Activated T-helper 1 cell treated with anti-CD3 and anti-CD28 coated beads, Interleukin-2, amount 50 U/mL, for 16 hours (primary cell): ENCODE data around the gene NRG2.

Experiments
- DNase-seq, 2 donors: peaks; one replicate each; pipeline ENCODE4 v3.0.0-alpha.2; 2020; ENCODE audit warnings: low read depth in 1 of 2, low spot score in 1 of 2

Gene NRG2

DNA sequence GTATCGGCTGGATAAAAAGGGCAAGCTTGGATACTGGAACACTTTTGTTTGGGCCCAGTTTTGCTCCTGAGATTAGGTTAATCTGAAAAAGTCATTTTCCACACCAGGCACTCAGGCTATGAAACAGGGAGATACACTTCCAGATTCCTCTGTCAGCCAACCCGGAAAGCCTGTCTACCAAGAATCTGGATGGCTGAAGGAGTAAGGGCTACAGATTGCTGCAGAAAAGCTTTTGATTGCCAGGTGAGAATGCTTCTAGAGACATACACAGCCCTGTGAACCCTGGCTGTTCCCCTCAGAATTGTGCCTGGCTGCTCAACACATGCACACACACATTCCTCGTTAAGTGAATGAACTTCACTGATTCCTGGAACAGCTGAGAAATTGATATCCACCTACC lies 133.1 kb downstream of the NRG2 start:
- no peak for DNase-seq

DNA sequence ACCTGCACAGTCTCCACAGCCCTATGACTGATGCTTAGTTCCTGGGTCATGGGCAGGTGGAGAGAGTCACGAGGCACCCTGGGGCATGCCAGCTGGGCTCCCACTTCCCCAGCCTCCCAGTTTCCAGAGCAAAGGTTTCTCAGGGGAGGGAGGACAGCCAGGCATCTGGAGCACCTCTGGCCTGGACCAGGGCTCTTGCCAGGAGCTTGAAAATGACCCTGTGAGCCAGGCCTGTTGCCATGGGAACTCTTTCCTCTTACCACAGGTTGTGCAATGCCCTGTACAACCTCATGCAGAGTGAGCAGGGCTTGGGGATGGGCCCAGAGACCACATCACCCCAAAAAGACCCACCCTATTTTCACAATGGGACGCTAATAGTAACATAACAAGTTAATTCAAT lies 134.3 kb downstream of the NRG2 start:
- no peak for DNase-seq

DNA sequence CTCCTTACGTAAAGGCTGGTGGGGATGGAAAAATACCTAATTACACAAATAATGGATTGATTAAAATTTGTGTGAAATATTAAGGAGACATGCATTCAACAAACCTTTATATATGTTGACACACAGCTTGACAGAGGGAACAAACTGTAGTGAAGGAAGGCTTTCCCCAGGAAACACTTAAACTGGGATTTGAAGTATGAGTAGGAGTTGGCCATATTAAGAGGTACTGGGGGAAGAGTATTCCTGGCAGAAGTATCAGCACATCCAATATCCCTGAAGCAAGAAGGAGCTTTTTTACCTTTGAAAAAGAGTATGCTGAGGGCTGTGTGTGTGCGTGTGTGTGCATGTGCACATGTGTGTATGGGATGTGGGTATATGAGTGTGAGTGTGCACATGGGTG lies 136.4 kb downstream of the NRG2 start:
- no peak for DNase-seq

DNA sequence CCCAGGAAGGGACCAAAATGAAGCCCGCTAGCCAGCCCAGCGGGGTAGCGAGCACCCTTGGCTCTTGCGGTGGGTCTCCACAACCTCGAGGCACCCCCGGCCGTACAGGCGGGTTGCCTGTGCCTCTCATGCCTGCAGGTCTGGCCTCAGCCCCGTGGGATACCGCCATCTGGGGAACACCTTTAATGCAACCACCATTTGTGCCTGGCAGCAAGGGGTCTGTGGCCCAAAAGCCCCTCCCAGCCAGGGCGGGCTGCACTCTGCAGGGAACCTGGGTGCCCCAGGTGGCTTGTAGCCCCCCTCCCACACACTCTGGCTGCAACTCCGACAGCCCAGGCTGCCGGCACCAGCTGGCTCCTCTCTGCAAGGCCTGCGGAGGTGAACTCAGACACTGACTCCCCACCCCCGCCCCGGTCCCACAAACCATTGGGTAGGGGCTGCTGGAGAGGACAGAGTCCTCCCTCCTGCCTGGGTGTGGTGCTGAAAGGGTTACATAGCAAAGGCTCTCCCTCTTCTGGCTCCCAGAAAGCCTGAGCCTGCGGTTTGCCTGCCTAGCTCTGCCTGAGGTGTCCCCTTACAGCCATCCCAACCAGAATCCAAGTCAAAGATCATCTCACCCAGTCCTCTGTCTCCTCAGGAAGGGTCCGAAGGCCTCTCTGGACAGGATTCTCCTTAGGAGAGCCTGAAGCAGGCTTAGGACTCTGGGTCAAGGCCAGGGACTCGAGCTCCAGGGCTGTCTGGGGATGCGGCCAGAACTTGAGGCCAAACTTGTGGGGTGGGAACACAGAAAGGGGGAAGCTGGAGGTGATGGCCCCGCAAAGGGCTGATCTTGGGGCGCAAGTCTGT lies 138.1 kb downstream of the NRG2 start:
- DNase-seq = no peak

DNA sequence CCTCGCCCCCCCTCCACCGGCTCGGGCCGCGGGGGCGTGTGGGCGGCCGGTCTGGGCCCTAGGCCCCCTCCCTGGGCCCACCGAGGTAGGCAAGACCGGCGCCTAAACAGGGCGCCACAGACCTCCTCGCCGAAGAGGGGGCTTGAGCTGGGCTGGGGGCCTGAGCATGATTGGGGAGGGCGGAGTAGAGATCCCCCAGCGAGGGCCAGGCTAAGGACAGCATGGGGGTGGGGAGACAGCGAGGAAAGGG lies 138.6 kb downstream of the NRG2 start:
- DNase-seq = no peak

DNA sequence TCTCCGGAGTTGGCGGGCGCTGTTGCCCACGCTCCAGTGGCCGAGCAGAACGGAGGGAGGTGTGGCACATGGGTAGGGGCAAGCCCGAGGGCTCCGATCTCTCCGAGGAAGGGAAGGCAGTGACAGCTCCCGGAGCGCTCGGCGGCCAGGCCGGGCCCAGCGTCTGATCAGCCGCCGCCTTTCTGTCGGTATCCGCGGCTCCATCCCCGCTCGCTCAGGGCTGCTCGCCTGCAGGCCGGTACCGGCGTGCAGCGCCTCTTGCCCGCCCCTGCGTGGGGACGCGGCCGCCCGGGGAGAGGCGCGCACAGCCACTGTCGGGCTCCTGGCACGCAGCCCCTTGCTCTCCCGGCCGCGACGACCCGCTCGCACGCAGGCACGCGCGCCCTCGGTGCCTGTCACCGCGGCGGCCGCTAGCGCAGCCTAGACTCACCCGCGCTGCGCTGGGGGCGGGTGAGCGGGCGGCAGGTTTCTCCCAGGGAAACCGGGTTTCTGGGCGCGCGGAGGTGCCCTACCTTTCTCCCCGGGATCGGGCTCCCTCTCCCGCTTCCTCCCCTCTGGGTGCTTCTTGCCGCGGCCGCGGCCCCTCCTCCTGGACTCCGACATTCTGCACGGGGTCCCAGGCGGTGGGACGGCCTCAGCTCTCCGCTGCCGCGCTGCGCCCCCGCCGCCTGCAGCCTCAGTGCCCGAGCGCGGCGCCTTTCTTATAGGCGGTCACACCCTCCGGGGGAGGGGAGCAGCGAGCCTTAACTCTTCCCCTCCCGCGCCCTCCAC lies 139.1 kb downstream of the NRG2 start:
- no peak for DNase-seq

DNA sequence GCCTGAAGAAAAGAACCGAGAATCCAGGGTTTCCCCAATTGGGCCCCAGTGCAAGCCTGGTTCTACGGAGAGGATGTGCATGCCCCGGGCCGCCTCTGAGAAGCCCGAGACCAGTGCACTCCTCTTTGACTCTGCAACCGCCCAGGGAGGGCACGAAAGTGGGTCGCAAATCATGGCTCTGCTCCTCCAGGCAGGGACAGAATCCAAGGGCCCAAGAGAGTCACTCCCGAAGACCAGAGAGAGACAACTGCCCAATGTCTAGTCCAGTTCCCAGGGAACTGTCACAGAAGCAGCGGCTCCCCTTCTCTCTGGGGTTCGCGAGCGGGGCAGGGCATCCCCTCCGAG lies 139.7 kb downstream of the NRG2 start:
- DNase-seq = no peak

DNA sequence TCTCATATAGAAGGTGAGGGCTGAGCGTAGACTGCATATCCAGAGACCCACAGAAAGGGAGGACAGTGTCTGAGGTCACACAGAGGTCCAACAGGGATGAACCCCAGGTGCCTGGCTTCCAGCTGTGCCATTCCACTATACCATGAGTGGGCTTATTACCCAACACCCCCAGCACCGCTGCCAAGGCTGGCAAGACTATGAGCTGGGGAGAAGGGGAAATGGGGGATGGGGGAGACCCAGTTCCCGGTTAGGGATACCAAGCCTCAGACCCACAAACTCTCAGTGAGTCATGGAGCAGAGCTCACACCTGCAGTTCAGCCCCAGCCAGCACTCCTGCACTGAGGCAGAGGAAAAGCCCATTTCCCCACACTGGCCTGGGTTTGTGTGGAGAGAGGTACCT lies 141.1 kb downstream of the NRG2 start:
- DNase-seq = no peak

DNA sequence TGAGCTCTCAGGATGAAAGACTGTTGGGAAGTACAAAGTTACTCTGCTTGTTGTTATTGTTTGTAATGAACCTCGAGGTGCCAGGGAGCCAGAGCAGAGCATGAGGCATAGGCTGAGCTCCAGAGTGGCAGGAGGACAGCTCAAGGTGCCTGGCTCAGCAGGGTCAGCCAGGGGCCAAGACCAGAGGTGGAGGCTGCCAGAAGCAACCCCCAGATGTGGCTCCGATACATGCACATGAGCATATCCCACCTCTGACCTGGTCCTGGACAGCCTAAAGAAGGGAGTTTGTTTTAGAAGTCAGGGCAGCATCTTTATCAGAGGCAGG lies 141.9 kb downstream of the NRG2 start:
- no peak for DNase-seq

DNA sequence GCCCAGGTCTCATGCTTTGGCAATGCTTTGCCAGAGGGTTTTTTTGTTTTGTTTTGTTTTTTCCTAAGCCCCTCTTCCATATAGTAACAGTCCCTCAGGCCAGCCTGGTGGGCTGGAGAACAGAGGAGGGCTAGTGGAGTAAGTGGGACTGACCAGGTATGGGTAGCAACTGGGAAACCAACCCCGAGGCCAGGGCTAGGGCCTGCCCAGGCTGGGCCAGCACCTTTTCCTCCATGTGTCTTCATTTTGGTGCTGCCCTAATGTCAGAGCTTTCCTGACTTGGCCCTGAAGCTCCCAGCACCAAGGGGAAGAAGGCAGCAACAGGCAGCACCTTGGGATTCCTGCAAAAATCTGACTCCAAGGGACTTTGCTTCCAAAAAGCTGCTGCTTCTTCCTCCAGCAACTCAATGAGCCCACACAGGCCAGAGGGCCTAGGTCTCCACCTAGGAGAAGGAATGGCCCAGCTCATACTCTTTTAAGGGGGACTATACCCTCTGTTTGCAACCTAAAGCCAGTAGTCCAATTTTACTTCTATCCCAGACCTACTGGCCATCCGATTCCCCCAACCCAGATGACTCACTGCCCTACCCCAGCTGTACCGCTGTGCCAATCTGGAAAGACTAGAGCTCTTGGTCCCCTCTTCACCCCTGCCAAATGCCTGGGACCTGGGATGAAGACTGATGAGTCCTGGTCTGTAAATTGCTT lies 142.4 kb downstream of the NRG2 start:
- DNase-seq = no peak

DNA sequence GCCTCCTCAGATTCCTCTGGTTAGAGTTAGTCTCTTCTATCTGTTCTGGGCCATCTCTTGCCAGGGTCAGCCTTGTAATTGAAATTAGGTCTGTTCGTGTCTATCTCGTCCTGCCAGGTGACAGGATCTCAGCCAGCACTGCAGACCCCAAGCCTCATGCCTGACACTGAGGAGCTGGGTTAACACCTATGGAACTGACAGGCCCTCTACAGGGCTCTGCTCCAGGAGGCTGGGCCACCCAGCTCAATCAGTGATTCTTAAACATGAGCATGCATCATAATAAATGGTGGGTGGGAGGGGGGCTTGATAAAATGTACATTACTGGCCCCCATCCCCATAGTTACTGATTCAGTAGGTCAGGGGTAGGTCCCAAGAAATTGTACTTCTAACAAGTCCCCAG lies 144.1 kb downstream of the NRG2 start:
- no peak for DNase-seq

DNA sequence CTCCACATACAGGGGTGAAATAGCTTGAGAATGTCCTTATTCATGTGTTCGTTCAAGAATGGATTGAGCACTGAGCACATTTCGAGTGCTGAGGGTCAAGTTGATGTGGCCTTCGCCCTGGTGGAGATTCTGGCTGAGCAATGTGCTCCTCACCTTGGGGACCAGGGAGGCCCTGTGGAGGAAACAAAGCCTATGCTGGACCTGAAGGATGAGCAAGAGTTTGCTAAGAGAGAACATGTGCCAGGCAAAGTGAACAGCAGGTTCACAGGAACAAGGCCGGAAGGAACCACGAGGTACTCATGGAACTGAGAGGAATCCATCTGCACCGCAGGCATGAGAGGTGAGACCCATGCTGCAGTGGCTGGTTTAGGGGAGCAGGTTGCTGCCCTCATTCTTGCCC lies 145.1 kb downstream of the NRG2 start:
- no peak for DNase-seq

DNA sequence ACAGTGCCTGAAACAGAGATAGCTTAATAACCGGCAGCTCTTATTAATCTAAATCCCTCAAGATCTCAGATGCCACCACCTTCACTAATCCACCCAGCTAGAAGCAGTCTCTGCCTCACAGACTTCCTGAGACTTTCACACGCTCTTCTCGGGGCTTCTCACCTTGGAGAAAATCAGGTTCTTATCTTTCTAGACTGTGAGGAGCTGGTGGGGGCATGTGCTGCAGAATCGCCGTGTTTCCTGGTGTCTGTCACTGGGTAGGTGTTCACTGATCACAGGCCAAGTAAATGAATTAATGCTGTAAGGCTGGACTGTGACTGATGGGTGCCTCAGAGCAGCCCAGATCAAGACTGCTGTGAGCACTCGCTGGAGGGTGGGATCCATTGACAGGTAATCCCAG lies 145.8 kb downstream of the NRG2 start:
- DNase-seq = no peak

DNA sequence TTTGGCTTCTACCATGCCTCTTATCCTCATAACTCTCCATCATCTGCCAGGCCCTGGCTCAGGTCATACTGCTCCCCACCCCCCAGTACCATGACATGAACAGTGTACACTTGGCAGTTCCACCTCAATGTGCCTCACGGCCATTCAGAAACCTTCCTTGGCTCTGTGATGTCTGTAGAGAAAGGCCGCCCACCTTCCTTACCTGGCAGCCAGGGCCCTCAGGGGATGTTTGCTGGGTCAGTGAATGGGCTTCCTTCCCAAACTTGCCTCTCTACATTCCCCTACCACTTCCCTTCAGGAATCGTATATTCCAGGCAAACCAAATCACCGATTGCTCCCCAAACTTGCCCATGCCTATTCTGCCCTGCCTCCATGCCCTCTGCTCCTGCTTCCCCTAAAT lies 146.4 kb downstream of the NRG2 start:
- no peak for DNase-seq

DNA sequence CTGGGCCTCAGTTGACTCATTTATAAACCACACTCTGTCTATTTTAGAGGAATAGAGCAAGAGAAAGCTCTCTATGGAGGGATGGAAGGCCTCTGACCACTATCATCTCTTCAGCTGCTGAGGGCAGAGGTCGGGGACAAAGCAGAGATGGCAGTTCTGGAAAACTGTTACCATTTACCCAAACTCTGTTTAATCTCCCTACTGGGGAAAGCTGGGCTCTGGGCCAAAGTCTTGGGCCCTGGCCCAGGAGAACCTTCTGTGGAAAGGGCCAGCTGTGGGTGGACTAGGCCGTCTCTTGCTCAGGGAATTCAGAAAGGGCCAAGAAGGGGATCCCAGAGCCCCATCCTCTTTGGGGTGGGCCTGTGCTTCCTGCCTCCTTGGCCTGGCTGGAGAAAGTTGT lies 147.5 kb downstream of the NRG2 start:
- DNase-seq = no peak

DNA sequence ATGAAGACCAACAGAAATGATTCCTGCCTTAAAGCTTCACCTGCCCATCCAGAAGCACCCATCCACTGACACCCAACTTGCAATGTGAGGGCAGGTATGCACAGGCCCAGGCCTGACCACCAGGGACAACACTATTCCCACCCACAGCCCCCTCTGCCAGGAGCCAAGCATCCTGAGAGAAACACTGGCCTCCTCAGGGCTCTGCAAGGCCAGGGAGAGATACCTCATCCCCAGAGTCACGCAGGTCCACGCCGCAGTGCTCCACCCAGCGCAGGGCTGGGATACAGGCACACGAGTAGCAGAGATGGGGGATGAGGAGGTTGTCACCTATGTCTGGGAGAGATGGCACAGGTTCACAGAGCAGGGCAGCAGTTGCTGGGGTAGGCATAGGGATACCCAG lies 148.1 kb downstream of the NRG2 start:
- DNase-seq = no peak

DNA sequence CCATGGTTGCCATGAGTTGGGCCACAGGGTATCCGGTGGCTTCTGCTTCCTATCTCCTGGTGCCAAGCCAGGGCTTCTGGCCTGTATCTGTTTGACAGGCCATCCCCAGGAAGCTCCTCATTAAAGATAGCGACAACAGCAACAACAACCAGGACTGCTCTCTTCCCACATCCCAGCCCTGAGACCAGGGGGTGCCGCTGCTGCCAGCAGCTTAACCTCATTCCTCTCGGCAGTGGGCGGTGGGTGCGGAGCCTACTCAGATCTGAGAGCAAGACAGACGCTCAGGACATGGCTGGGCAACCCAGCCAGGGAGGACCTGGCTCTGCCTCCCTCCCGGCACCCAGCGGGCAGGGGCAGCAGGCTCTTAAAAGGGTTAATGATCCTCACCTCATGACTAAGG lies 149.2 kb downstream of the NRG2 start:
- DNase-seq = no peak

DNA sequence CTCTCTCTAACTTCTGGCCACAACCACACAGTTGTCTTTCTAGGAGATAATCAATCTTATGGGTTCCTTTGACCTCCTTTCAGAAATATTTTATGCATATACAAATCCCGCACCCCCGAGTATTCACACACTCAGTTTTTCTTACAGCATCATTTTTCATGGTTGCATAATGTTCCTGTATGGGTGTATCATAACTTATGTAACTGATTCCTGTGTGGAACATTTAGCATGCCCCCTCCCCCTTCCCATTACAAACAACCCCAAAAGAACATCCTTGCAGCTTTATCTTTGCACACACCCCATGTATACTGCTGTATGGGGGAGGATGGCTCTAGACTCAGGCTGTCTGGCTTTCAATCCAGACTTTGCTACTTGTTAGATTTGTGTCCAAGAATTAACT lies 153.7 kb downstream of the NRG2 start:
- no peak for DNase-seq

DNA sequence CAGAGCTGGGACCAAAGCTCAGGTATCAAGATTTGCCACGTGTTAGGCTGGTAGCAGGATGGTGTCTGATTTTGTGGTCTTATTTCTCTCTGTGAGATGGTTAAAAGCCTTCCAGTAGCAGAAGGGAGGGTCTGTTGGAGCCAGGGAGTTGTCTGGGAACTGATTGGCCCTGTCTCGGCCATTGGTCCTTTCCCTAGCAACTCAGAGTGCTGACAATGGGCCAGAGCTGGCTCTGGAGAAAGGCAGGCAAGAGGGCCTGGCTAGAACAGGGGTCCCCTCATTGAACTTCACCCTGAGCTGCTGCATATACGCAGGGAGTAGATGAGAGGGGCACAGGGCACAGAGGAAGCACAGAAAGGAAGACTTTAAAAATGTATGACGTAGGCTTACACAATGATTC lies 154.7 kb downstream of the NRG2 start:
- no peak for DNase-seq

DNA sequence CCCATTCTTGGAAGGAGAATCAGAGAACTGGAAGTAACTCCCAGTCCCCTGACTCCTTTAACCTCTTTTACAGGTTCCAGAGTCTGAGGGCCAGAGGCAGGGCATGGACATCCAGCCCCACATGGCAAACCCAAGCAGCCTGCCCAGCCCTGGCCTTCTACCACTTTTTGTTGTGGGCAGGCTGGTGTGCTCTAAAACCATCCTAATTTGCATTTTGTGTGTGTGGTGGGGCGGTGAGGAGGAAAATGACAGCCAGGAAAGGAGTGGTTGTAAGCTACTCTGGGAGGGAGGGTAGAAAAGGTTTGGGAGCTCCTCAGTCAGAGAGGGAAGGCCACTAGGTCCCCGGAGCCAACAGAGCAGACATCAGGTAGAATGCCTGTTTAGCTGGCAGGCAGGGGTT lies 156.9 kb downstream of the NRG2 start:
- DNase-seq = no peak

DNA sequence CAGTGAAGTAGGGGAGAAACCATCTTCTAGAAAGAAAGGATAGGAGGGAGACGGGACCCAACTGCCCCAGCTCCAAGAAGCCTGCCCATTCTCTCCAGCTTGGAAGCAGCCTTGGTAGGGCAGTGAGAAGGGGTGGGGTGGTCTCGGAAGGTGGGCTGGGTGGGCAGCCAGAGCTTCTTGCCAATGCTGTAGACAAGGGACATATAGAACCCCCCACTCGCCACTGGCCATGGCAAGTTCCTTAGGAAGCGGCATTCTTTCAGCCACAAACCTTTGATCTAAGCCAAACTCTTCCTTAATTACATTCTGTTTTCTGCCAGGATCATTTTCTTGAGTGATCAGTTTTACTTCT lies 157.3 kb downstream of the NRG2 start:
- no peak for DNase-seq

DNA sequence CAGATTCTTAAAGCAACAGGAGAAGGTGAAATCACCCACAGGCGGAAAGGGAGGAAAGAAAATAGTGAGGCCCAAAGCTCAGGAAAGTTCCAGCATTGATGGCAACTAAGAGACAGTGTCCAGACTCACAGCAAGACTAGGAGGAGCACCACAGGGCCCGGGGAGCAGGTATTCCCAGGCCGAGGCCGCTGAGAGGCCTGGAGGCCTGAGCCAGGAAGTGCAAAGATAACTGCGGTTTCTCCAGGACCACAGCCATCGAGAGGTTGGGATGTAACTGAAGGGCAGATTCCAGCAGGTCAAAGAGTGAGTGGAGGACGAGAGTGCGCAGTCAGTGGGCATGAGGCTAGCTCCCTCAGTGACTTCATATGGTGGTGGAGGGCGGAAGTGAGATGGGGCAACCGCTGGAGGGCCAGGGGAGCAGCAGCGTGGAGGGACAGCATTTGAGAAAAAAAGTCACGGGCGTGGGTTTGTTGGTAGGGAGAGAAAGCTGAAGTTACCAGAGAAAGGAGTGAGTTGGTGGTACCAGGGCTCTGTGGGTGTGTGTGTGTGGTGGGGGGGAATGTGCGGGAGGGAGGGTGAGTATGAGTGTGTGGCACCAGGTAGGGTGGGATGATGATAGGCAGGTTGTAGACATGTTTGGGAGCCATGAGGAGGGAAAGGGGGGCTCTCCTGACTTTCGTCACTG lies 157.8 kb downstream of the NRG2 start:
- DNase-seq = no peak
